Stimulated activated CD8-positive, alpha-beta memory T cell treated with anti-CD3 and anti-CD28 coated beads, Interleukin-12 subunit alpha, Interleukin-12 subunit beta, amount 100 ng/mL, for 24 hours (primary cell): Measurements from ENCODE around the gene NACC1.

ENCODE experiments used
- DNase-seq: peaks from one replicate; pipeline ENCODE4 v3.0.0-alpha.2; 2020; ENCODE audit errors: extremely low read depth

NACC1 gene

DNA sequence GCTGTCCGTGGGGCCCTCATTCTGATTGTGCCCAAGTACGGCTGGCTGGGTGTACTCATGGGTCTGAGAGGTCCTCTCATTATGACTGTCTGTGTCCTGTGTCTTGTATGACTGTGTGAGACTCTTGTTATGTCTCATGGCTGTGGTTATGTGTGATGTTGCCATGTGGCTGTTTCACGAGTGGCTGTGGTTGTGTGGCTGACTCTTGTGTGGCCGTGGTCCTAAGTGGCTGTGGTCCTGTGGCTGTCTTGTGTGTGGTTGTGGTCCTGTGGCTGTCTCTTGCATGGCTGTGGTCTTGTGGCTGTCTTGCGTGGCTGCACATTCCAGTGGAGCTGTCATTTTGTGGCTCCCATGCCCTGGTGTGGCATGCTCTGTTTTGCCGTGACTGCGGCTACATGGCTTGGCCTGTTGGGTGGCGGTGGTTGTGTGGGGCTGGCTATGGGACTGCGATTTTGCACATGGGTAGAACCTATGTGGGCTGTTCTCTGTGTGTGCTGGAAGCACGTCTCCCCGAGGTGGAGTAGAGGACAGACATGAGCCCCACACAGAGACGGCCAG lies 18.0 kb upstream of the NACC1 start:
- no peak for DNase-seq

DNA sequence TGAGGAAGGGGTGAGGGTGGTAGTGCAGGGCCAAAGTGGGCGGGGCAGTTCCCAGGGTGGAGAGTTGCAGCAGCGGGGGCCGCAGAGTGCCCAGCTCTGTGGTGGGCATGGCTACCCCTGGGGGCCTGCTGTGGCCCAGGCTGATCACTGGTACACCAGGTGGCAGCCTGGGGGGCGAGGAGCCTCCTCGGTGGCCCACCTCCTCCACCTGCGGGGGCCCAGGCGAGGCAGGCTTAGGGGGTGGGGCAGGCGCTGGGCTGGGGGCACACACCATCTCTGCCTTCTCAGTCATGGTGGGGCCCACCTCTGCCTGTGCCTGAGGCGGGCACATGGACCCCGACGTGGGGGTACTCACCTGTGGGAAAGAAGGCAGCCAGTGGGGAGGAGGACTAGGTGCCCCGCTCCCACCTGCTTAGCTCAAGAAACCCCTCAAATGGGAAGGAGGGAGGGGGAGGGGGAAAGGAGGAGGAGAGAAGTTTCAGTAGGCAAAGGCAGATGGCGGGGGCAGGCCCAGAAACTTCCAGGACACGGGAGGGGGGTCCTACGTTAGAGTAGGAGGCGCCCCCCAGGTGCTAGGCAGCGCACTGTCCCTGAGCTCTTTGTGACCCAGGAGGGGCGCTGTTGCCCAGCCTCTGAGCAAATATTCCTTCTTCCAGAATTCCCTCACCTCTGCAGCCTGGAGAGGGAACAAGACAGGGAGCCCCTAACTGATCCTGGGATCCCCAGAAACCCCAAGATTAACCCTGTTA lies 17.0 kb upstream of the NACC1 start:
- DNase-seq: no peak

DNA sequence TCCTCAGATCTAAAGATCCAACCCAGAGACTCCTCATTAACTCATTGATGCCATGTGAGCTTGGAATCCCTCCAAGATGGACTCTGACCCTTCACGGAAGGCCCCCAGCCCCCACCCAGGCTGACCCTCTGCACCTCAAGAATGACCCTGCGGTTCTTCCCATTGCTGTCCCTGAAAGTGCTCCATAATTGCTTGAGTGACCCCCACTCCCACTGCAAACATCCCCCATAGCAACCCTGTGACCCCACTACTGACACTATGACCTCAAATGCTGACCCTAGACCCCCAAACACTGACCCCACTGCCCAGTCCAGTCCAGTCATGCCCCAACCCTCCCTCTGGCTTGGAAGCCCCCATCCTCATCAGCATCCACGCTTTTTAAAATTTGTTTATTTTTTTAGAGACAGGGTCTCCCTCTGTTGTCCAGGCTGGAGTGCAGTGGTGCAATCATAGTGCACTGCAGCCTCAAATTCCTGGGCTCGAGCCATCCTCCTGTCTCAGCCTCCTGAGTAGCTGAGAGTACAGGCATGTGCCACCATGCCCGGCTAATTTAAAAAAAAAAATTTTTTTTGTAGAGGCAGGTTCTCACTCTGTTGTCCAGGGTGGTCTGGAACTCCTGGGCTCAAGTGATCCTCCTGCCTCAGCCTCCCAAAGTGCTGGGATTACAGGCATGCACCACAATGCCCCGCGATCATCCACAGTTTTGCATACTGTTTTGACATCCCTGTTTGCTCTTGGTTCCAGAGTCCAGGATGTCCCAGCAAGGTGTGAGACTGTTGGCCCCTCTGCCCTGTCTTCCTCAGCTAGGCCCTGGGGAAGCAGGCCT lies 16.3 kb upstream of the NACC1 start:
- no peak for DNase-seq

DNA sequence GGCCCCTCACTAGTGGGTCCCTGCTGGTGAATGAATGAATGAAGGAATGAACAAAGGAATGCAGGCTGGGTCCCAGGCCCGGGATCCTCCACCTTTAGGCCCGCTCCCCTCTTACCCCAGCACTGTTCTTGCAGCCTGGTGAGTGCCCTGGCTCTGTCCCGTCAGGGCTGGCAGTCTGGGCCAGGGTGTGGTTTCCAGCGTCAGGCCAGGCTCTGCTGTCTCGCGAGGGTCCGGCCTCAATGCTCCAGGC lies 15.7 kb upstream of the NACC1 start:
- no peak for DNase-seq

DNA sequence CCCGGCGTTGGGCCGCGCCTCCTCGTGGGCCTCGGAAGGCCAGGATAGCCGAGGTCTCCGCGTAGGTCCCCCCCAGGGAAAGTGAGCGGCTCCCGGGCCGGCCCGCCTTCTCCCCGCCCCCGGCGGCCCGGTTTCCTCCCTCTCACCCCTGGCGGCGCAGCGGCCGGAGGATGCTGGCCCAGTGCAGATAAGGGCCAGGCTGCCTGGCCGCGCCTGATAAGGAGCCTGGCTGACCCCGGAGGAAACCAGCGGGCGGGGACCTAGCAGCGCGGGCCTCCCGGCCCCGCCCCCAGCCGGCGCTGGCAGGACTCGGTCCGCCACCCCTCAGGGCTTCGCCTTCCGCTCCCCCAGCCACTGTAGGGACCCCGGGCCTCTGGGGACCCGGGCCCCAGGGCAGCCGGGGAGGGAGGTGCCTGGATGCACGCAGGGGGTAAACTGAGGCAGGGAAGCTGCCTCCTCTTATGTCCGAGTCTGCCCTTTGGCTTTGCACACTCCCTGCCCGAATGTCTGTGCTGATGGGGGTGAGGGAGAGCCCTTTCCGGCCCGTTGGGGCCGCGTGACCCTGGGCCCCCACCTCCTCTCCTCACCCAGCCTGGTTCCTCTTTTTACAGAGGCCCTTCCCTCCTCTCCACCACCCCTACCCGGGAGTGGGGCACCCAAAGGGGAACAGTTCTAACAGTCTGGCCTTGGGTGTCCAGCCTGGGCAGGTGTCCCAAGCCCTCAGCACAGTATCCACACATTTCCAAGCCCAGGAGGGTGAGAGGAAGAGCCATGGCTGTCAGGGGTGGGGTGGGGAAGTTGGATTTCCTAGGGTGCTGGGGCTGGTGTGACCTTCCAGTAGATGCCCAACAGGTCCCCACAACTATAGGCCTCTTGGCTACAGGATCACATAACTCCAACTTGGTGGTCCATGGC lies 15.1 kb upstream of the NACC1 start, which contains the start of gene LYL1:
TSS of gene LYL1 (minus strand) at position 193 of the 915 bp plus-strand sequence. CDS start 1,687 bp downstream, outside the sequence.
- no peak for DNase-seq

DNA sequence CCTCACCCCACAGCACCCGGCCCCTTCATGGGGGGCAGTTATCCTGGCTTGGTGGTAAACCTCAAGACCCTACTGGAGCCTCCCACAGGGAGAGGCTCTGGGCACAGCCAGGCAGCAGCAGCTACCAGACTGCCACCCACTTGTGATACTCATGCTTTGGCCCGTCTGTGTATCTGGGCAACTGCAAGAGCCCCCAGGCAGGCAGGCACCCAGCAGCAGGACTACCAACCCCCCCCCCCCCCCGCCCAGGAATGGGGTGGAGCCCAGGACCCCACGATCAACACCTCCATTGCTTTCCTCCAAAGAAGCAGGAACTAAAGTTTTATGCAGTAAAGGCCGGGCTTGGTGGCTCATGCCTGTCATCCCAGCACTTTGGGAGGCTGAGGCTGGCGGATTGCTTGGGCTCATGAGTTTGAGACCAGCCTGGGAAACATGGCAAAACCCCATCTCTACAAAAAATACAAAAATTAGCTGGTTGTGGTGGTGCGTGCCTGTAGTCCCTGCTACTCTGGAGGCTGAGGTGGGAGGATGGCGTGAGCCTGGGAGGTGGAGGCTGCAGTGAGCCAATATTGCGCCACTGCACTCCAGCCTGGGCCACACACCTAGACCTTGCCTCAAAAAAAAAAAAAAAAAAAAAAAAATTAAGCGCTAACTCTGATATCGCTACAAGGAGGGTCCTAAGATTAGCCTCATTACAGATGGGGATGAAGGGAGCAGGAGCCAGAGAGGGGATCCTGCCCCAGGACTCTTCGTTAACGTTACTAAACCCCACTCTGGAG lies 14.3 kb upstream of the NACC1 start:
- no peak for DNase-seq

DNA sequence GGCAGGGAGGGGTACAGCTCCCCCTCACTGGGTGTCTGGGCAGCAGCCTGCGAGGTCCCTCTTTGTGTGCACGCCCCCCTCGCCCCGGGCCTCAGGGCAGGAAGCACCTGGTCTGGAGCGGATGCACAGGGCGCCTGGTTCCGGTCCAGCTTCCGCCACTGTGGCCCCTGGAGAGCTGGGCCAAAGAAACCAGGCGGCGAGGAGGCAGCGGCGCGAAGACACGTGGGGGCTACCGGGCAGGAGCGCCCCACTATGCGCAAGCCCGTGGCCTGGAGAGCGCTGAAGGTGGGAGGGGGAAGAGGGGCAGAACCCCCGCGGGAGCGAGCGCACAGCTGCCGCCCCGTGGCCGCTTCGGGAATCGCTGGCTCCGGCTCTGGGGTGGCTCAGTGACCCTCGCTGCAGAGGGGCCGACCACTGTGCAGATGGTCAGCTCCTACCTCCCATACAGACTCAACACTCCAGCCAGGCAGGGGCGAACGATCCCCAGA lies 13.7 kb upstream of the NACC1 start:
- DNase-seq: no peak

DNA sequence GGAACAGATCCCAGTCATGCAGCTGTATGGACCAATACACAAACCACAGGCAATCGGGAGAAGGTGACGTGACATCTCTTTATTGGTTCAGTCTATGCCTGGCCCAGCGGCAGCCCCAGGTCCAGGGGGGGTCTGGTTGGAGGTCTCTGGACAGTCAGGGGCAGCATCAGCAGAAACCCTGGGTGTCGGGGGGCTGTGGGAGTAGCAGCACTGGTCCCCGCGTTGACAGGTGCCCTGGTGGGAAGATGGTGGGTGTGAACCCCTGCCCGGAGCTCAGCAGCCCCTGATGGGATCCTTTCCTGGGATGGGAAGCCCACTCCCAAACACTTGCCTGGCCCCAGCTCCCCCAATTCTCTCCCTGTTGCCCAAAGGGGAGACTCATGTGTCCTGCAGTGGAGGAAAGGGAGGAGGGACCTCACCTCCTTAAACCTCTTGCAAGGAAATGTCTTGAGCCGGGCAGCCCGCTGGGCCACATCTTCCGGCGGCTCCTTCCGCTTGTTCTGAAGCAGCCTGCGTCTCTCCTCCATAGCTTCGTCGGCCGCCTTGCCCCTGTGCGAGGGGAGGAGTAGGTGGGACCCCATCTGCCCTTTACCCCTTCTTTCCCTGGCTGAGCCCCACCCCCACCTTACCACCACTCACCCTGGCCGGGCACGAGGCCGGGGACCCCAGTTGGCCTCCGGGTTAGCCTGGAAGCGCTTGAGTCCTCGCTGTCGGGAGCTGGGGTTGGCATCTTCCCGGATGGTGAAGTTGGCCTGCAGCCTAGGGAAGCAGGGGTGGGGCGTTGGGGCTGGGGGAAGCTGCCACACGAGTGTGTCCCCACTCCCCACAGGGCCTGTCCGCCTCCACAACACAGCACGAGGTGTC lies 13.0 kb upstream of the NACC1 start:
- DNase-seq: no peak

DNA sequence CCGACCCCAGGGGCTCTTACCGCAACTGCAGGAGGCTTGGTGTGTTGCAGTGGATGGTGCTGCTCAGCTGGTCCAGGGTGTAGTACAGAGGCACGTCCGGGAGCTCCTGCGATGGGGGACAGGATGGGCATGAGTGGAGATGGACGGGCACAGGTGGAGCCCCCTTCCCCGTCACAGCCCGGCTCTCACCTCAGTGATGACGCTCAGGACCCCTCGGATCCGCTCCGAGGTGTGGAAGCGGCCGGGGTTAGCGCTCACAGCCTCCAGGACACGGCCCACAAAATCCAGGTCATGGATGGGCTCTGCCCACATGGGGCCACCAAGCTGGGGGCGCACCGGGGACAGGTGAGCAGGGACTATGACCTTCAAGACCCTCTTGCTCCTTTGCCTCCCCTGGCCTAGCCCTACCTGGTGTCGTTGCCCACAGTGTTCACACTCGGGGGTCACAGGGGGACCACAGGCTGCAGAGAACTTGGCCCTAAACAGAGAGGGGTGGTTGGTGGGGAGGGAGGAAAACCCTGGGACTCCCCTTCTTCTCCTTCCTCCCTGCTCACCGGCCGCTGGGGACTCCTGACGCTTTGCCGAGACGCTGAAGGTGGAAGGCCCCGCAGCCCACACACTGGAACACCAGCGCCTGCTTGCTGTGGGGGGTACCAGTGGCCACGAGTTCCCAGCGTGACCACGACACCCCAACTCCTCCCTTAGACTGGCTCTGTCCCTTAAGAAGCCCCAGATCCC lies 8.5 kb upstream of the NACC1 start:
- DNase-seq: no peak

DNA sequence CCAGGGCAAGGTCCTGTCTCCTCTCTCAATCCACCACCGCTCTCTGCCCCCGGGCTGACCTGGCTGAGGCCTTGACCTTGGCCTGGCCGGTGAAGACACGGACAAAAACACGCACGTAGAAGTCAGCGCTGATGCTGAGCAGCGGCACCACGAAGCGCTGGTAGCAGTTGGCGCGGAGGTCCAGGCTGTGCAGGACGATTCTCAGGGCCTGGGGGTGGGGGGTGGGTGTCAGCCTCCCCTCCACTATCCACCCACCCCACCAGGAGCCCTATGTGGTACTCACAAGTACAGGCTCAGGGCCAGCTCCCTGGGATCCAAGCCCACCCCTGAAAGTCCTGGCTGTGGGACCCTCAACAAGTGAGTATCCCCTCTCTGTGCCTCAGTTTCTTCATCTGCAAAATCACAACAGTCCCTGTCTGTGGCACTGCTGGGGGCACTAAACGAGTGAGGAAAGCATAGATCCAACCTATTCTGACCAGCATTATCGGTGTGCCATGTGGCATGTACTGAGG lies 7.9 kb upstream of the NACC1 start:
- no peak for DNase-seq

DNA sequence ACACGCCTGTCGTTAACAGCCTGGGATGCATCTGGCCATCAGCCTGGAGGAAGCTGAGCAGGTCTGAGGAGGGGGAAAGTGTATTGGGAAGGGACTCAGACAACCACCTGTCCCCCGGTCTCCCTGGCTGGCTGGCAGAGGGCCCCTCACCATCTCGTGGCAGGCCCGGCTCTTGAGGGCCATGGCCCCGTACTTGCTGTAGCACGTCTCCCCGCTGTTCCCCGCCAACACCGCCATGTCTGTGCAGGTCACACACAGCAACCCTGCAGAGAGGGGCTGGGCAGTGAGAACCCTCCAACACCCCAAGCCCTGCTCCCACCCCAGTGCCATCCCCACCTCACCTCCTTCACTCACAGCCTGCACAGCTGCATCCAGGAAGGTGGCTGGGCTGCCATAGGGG lies 5.5 kb upstream of the NACC1 start:
- DNase-seq: no peak

DNA sequence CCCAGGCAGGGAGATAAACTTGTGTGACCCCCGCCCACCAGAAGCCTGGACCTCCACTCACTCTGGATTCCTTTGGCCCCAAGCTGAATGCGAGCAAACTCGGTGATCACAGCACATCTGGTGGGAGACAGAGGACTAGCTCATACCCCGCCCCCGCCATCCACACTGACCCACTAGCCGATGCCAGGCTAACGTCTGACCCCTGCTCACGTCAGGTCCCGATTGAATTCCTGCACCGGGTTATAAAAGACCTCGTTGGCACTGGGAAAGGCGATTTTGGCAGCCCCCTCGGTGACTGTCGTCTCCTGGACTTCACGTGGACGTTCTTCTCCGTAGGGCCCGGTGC lies 2.2 kb upstream of the NACC1 start:
- no peak for DNase-seq

DNA sequence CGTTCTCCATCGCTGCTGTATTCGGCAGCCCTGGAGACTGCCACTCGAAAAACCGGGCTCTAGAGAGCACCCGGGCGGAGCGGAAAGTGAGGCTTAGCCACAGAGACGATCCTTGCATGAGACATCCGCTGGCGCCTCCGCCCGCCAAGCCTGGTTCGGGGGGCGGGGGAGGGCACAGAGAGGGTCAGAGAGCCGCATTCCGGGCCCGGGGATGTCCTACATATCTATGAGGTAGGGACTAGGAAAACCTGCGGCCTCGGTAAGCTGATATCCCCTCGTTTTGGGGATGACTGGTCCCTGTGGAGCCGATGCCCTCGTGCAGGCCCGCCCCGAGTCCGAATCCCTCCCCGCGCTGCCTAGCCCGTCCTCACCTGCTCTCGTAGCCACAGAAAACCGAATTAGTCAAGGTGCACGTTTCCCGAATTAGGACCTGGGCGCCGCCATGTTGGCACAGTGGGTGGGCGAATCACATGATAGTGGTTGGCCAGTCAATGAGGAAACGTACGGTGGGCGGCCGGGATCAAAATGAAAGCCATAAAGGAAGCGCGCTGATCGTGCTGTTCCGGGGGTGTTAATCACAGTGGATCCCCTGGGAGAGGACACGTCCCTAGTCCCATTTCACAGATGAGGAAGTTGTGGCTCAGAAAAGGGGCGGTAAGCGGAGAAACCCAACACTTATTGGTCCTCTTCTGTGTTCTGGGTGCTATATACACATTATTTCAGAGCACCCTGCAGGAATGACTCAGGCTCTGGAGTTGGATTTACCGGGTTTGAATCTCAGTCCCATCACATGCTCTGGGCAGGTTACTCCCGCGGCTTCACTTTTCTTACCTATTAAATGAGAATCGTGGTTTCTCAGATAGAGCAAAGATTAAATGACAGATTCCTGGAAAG lies 1.5 kb upstream of the NACC1 start, which contains the start of gene TRMT1:
TSS of gene TRMT1 (minus strand) at position 459 of the 894 bp plus-strand sequence. CDS start at position 118, 341 bp downstream.
- DNase-seq: peak; percentile 83

DNA sequence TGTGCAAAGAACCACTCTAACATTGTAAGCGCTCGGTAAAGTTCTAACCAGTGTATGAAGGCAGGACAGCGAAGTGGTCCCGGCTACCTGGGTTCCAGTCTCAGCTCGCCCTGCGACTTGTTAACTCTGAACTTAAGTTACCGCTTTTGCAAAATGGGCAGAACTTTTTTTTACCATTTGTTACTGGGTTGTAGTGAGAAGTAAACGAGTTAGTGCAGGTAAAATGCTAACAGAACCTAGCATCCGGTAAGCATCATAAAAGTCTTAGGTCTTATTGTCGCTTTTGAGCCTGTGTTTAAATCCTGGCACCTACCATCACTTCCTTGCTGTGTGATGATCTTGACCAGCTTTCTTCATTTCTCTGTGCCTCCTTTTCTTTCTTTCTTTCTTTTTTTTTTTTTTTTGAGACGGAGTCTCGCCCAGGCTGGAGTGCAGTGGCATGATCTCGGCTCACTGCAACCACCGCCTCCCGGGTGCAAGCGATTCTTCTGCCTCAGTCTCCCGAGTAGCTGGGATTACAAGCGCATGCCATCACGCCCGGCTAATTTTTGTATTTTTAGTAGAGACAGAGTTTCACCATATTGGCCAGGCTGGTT lies 790 bp upstream of the NACC1 start:
- no peak for DNase-seq

DNA sequence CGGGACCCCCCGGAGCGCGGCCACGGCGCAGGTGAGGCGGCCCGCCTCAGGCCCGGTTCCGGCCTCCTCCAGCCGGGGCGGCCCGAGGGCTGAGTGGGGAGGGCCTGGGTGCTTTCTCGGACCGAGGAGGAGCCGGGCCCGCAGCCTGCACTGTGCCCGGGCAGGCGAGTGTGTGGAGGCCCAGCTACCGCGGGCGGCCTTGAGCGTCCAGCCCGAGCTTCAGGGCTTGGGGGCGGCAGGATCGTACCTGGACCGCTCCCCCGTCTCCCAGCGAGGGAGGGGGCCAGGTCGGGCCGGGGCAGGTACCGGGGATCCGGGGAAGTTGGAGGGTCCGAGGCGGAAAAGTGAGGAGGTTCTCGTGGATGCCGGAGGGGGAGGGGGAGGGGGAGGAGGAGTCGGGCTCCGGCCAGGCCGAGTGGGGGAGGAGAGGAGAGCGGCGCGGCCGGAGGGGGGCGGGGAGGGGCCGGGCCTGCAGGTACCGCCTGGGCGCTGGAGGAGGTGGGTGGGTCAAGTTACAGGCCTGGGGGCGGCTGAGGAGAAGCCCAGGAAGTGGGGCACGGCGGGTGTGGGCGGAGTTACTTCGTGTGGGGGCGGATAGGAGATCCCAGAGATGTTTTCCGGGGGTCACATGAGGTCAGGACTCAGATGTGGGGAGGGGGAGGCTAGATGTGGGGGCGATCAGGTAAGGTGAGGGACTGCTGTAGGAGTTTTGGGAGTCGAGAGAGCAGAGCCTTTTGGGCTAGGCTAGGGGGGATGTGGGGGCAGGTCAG lies 545 bp downstream of the NACC1 start:
- no peak for DNase-seq

DNA sequence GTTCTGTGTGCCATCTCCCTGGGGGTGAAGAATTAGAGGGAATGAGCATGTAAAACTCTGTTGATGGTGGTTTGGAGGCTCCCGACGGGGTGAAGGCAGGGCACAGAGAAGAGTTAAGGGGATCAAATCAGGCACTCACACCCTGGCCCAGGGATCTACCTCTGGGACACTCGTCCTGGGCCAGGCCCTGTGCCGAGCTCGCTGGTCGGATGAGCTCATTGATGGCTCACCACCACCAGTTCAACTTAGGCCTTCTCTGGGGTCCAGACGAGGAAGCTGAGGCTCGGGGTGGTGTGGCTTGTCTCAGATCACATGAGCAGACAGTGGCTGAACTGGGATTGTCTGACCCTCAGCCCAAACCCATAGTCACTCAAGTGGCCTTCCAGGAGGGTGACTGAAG lies 1.6 kb downstream of the NACC1 start:
- DNase-seq: no peak

DNA sequence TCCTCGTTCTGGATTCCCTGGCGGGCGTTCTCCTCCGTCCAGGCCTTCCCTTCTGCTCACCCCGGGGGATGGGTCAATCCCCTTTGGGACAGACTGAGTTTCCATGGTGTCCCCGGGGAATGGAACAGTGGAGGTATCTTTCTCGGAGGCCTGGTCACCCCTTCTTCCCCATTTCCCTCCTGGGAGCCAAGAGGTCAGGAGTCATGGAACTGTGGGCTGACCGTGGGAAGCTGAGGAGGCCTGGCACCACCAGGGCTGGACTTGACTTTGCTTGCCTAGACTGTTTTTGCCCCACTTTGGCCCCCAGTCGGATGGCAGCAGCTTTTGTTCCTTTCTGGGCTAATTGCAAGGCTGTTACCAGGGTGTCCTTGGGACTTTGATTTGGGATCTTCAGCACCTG lies 2.0 kb downstream of the NACC1 start:
- DNase-seq: no peak
